T follicular helper cell (primary cell): ENCODE measurements around the gene INHBE.
"Not testable (repeated sequence)": the region's sequence is repeated elsewhere in the genome, so short reads cannot be mapped to it uniquely, and the experiment has no call there.

Experiments
- DNase-seq: peaks from one replicate; pipeline ENCODE4 v3.0.0-alpha.2; 2020; ENCODE audit warnings: low read depth

Gene INHBE

GRCh38 chr12:57476162-57476992, 21.3 kb downstream of the INHBE start:
- peak; percentile 41 for DNase-seq

DNA sequence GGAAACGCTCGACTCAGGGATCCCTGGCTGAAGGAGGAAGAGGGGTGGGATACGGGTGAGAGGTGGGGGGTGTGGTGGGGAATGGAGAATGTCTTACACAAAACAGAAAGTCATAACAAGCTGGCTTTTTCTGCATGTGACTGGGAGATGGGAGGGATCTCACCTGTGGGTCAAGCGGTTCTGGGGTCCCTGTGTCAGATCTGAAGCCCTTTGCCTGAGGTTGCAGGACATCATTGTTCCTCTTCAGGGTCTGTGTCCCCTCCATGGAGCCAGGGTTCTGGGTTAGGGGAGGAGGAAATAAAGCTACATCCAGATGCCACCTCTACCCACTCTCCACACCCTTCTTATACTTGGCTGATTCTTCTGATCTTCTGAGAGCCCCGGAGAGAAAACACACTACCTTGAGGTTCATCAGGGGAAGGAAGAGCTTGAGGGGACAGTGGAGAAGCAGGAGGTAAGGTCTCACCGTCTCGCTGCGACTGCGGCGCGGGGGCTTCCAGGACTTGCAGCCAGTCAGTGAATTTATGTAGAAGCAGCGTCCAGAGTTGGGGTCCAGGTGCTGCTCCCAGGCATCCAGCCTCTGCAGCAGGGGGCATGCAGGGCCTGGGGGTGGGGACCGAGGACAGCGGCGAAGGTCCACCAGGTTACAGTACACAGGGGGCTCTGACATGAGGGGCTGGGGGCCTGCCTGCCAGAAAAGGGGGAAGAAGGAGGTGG, 22.0 kb downstream of the INHBE start:
- no peak for DNase-seq

- peak; percentile 58 for DNase-seq
Measured at GRCh38 chr12:57477710-57478681, 22.9 kb downstream of the INHBE start.

DNA sequence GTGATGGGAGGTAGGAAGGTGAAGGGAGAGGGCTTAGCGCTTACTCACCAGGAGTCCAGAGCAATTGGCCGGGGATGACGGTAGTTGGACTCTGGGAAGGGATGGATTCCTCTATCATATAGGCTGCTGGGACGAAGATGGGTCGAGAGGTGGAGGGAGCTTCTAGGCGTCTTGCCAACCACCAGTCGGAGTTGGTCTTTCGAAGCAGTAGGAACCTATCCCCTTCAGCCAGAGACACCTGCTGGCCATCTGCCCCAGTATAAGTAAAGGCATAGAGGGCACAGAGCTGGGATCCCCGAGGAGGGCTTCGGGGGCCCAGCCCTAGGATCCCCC, 23.9 kb downstream of the INHBE start:
- no peak for DNase-seq

DNA sequence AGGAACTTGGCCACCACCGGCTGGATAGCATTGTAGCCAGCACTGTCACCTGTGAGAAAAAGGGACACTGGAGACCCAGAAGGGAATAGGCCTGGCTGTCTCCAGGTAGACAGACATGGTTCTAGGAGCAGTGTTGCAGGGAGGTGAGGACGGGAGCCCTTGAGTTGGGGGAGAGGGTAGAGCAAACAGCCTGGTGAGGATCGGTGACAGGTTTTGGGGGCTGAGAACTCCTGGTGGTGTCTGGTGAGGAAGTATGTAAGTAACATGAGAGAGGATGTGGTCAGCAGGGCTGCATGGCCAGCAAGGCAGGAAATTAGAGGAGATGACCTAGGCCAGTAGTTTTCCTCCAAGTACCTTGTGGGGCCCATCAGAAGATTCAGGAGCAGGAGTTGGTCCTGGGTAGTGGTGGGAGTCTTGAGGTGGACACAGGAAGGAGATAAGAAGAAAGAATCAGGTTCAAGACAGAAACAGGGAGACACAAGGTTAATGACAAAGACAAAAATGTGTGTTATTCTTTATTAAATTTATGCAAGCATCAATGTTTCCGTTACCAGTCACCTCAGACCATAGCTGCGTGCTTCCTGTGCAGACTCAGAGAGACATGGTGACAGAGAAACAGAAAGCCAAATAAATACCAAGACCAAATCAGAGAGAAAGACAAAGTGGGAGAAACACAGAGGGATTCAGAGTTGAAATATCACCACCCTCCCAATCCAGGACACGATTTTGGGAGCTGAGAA, 24.4 kb downstream of the INHBE start, which contains the start of gene ARHGAP9:
Gene ARHGAP9 (minus strand): TSS at position 491 of the 740 bp plus-strand sequence. CDS start 460 bp downstream, at position 31.
- peak; percentile 61 for DNase-seq

DNA sequence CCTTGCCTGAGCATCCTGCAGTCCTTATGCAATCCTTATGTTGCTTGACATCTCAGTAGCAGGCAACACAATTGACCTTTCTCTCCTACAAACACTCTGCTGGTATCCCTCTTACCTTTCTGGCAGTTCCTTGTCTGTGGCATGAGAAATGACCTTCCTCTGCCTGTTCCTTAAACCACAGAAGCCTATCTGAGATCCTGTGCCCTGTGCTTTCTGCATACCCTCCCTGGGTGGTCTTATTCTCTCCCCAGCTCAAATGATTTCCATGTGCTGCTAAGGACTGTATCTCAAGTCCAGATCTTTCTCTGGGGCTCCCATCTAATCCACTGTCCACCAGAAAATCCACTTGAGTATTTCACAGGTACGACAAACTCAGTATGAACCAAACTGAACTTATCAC, 26.6 kb downstream of the INHBE start:
- no peak for DNase-seq

GRCh38 chr12:57483466-57483865, 28.4 kb downstream of the INHBE start:
- no peak for DNase-seq

DNA sequence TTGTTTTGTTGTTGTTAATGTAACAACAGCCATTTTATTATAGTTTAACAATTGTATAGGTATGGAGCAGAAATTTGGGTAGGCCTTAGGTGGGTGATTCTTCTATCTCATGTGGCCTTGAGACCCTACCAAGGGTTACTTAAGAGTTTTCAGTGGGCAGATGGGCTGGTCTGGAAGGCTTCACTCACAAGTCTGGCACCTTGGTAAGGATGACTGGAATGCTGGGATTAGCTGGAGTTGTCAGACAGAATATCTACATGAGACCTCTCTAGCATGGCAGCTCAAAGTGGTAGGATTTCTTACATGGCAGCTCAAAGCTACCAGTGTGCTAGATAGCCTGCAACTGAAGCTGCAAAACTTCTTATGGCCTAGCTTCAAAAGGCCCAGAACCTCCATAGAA, 30.6 kb downstream of the INHBE start:
- DNase-seq, result no peak

DNA sequence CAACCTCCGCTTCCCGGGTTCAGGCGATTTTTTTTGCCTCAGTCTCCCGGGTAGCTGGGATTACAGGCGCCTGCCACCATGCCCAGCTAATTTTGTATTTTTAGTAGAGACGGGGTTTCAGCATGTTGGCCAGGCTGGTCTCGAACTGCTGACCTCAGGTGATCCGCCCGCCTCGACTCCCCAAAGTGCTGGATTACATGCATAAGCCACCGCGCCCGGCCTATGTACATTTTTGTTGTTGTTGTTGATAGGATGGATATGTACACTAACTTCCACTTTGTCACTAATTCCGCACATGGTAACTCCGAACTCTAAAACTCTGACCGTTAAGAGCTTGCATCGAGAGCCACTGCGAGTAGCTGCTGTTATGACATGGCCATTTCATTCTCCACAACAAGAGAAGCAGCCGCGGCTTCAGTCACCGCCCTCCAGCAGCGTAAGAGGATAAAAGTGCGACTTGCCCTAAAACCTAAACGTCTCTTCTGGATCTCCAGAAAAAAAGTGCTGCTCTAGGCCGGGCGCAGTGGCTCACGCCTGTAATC, 32.0 kb downstream of the INHBE start:
- no peak for DNase-seq

DNA sequence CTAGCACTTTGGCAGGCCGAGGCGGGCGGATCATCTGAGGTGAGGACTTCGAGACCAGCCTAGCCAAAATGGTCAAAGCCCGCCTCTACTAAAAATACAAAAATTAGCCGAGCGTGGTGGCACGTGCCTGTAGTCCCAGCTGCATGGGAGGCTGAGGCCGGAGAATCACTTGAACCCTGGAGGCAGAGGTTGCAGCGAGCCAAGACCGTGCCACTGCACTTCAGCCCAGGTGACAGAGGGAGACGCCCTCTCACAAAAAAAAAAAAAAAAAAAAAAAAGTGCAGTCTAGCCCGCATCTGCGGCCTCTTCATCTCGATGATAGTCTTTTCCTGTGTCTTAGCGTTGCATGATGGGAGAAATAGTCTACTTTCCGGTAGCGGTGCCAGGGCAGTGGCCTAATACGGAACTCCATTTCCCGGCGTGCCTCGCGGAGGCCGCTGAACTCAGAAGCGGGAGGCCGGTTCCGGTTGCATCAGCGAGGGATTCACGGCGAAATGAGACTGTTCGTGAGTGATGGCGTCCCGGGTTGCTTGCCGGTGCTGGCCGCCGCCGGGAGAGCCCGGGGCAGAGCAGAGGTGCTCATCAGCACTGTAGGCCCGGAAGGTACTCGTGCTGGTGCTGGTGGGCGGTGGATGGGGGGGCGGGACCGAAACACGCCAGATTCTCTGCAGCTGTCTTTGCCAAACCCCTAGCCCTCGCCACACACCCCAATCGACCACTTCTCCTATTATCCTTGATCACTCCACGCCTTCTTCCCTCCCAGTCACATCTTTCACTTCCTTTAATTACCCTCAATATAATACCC, 32.7 kb downstream of the INHBE start, which contains the start of gene MARS1:
Gene MARS1 (plus strand): TSS at position 472 of the 805 bp plus-strand sequence. CDS start 23 bp downstream, at position 495.
- DNase-seq, result peak; percentile 89

GRCh38 chr12:57488402-57489156, 33.5 kb downstream of the INHBE start:
- no peak for DNase-seq

DNA sequence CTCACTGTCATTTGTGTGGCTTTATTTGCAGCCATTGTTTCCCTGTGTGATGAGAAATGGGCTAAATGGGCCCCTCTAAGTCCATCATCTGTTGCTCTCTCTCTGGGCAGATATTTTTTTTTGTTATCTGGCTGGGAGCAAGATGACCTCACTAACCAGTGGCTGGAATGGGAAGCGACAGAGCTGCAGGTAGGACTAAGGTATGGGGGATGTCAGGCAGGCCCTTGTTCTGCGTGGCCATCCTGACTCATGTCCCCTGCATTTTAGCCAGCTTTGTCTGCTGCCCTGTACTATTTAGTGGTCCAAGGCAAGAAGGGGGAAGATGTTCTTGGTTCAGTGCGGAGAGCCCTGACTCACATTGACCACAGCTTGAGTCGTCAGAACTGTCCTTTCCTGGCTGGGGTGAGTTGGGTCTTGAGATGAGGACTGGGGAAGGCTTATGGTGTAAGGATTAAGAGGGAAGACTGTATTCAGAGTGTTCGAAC, 34.1 kb downstream of the INHBE start:
- no peak for DNase-seq

DNA sequence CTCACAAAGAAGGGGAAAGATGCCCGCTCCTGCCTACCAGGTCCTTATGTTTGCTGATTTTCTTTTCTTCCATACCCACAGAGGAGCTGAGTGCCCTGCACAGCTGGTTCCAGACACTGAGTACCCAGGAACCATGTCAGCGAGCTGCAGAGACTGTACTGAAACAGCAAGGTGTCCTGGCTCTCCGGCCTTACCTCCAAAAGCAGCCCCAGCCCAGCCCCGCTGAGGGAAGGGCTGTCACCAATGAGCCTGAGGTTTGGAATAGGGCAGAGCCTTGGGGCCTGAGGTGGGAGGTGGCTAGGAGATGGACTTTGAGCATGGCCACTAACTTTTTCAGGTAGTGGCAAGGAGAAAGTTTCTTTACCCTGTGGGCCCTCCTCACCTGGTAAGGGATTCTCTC, 35.0 kb downstream of the INHBE start:
- no peak for DNase-seq

DNA sequence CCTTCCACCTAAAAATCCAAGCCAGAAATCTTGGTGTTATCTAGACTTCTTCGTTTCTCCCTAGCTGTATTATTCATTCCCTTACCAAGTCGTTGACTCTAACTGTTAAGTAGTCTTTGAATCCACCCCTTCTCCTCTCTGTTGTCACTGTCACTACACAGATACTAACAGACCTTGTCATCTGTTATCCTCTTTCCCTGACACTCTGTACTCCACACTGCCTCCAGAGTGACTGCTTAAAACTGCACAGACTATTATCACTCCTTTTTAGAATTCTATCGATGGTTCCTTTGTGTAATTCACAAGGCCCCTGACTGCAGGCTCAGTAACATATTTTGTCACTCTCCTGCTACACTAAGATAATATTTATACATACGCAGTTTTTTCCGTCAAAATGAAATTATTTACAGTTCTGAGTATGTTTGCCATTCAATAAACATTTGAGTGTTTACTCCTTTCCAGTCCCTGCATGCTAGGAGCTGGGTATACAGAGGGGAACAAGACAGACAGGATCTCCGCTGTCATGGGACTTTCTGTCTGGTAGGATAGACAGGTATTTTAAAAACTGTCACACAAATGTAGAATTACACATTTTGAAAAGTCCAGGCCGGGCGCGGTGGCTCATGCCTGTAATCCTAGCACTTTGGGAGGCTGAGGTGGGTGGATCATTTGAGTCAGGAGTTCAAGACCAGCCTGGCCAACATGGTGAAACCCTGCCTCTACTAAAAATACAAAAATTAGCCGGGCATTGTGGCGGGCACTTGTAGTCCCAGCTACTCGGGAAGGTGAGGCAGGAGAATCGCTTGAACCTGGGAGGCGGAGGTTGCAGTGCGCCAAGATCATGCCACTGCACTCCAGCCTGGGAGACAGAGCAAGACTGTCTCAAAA, 36.5 kb downstream of the INHBE start:
- DNase-seq, result no peak

GRCh38 chr12:57495051-57495701, 40.1 kb downstream of the INHBE start:
- DNase-seq, result not testable (repeated sequence)

GRCh38 chr12:57496822-57497221, 41.7 kb downstream of the INHBE start:
- no peak for DNase-seq
